ENCODE results near the gene FAM120B.

DNA sequence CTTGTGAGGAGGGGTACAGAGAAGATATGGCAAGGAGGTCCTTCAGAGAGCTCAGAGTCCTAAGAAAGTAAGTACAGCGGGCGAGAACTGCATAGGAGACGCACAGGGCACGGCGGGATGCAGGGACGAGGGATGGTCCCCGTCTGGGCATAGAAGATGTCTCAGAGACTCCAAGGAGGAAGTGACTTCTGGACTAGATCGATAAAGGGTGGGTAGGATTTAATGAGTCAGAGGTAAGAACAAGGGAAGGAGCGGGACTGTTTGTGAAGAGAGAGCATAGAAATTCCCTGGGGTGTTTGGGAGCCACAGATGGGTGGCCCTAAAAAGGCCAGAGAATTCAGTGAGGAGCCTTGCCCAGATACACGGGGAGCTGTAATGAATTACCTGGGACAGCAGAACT lies 69.1 kb downstream of the FAM120B start:
- TF ChIP-seq POLR2AphosphoS5 (IDR thresholded peaks at IDR 0.05; ENCODE audit: low read depth) (no peak), GABPA (IDR thresholded peaks at IDR 0.05; ENCODE audit: low read depth) (no peak)
- TF ChIP-seq, protein P1, sequence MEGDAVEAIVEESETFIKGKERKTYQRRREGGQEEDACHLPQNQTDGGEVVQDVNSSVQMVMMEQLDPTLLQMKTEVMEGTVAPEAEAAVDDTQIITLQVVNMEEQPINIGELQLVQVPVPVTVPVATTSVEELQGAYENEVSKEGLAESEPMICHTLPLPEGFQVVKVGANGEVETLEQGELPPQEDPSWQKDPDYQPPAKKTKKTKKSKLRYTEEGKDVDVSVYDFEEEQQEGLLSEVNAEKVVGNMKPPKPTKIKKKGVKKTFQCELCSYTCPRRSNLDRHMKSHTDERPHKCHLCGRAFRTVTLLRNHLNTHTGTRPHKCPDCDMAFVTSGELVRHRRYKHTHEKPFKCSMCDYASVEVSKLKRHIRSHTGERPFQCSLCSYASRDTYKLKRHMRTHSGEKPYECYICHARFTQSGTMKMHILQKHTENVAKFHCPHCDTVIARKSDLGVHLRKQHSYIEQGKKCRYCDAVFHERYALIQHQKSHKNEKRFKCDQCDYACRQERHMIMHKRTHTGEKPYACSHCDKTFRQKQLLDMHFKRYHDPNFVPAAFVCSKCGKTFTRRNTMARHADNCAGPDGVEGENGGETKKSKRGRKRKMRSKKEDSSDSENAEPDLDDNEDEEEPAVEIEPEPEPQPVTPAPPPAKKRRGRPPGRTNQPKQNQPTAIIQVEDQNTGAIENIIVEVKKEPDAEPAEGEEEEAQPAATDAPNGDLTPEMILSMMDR (IDR thresholded peaks at IDR 0.05; ENCODE audit: insufficient read depth, low read length): no peak
- TF ChIP-seq, protein P2, sequence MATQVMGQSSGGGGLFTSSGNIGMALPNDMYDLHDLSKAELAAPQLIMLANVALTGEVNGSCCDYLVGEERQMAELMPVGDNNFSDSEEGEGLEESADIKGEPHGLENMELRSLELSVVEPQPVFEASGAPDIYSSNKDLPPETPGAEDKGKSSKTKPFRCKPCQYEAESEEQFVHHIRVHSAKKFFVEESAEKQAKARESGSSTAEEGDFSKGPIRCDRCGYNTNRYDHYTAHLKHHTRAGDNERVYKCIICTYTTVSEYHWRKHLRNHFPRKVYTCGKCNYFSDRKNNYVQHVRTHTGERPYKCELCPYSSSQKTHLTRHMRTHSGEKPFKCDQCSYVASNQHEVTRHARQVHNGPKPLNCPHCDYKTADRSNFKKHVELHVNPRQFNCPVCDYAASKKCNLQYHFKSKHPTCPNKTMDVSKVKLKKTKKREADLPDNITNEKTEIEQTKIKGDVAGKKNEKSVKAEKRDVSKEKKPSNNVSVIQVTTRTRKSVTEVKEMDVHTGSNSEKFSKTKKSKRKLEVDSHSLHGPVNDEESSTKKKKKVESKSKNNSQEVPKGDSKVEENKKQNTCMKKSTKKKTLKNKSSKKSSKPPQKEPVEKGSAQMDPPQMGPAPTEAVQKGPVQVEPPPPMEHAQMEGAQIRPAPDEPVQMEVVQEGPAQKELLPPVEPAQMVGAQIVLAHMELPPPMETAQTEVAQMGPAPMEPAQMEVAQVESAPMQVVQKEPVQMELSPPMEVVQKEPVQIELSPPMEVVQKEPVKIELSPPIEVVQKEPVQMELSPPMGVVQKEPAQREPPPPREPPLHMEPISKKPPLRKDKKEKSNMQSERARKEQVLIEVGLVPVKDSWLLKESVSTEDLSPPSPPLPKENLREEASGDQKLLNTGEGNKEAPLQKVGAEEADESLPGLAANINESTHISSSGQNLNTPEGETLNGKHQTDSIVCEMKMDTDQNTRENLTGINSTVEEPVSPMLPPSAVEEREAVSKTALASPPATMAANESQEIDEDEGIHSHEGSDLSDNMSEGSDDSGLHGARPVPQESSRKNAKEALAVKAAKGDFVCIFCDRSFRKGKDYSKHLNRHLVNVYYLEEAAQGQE (IDR thresholded peaks at IDR 0.05; ENCODE audit: insufficient replicate concordance, low read depth): no peak

All from HL-60 (cell line).